H1 (cell line): ENCODE results near the gene OR4K5. TPM values are rescaled to one million over a fixed set of nuclear protein-coding genes. Genes with fewer than 3 reads are reported as not detected.

Experiments
- CTCF ChIA-PET: fragments of 300-600 bp; sonication (Branson Sonifier 250); formaldehyde crosslinking; loops from one replicate; lab custom pipeline; 2021; ENCODE audit not compliant: partially characterized antibody; lab: Charles Lee
- POLR2A ChIA-PET: fragments of 300-600 bp; sonication (Branson Sonifier 250); formaldehyde crosslinking; loops from one replicate; lab custom pipeline; 2021; ENCODE audit warnings: inconsistent platforms; ENCODE audit not compliant: partially characterized antibody; lab: Charles Lee
- DNase-seq, 2 experiments: peaks; one replicate each; pipeline versions ENCODE4 v3.0.0 to v3.0.0-alpha.2; 2010 to 2022; ENCODE audit warnings: low spot score in 2 of 2, low read depth in 1 of 2, mixed read lengths in 1 of 2
- FAIRE-seq: peaks from 2 replicates; lab custom pipeline; 2011; peaks lifted over from hg19 to GRCh38; lab: Jason Lieb, UNC
- H2AFZ ChIP-seq: 2 replicates; pipeline ENCODE4 v1.8.1; 2012; ENCODE audit warnings: low read length, inconsistent platforms
- H2AK5ac ChIP-seq: 2 replicates; pipeline ENCODE4 v1.6.1; 2013; ENCODE audit warnings: low read depth, low read length
- H2BK120ac ChIP-seq: replicated peaks from 2 replicates; pipeline ENCODE3; 2013; ENCODE audit warnings: low read depth, low read length, inconsistent platforms
- H2BK12ac ChIP-seq: 2 replicates; pipeline ENCODE4 v1.6.1; 2013; ENCODE audit warnings: low read depth, low read length
- H2BK15ac ChIP-seq: 2 replicates; pipeline ENCODE4 v1.6.1; 2013; ENCODE audit warnings: low read length
- H2BK20ac ChIP-seq: 2 replicates; pipeline ENCODE4 v1.6.1; 2013; ENCODE audit warnings: low read length
- H2BK5ac ChIP-seq: 2 replicates; pipeline ENCODE4 v1.6.1; 2013; ENCODE audit warnings: low read depth, low read length
- H3K14ac ChIP-seq: 2 replicates; pipeline ENCODE4 v1.6.1; 2013; ENCODE audit warnings: inconsistent platforms; ENCODE audit not compliant: insufficient read length
- H3K18ac ChIP-seq: 2 replicates; pipeline ENCODE4 v1.6.1; 2013; ENCODE audit warnings: low read length; ENCODE audit errors: extremely low read depth
- H3K23ac ChIP-seq: 2 replicates; pipeline ENCODE4 v1.6.1; 2013; ENCODE audit warnings: inconsistent platforms; ENCODE audit not compliant: insufficient read length
- H3K23me2 ChIP-seq: 2 replicates; pipeline ENCODE4 v1.6.1; 2013; ENCODE audit warnings: low read depth, low read length
- H3K27ac ChIP-seq: 2 replicates; pipeline ENCODE4 v1.6.1; 2011; ENCODE audit warnings: low read depth, low read length, inconsistent platforms
- H3K27me3 ChIP-seq, 4 experiments: replicated peaks in 1 of 4; 1 replicate in 1 of 4; 2 replicates in 3 of 4; pipeline versions ENCODE4 v1.6.1 to v1.8.1; 2011 to 2013; ENCODE audit warnings: low read length in 3 of 4, mild to moderate bottlenecking in 3 of 4, inconsistent platforms in 2 of 4, mixed read lengths in 2 of 4, moderate library complexity in 1 of 4; ENCODE audit not compliant: control insufficient read depth in 3 of 4, insufficient read depth in 3 of 4; ENCODE audit errors: extremely low read depth in 1 of 4
- H3K36me3 ChIP-seq, 4 experiments: 2 replicates each; pipeline versions ENCODE4 v1.6.1 to v1.8.1; 2011 to 2013; ENCODE audit warnings: mild to moderate bottlenecking in 4 of 4, low read length in 3 of 4, moderate library complexity in 2 of 4, control low read depth in 1 of 4, inconsistent platforms in 1 of 4; ENCODE audit not compliant: insufficient read depth in 4 of 4, control insufficient read depth in 2 of 4
- H3K4ac ChIP-seq: replicated peaks from 2 replicates; pipeline ENCODE3; 2013; ENCODE audit warnings: low read length, low read depth, mixed read lengths, inconsistent platforms; ENCODE audit not compliant: insufficient read length
- H3K4me1 ChIP-seq, 4 experiments: replicated peaks in 1 of 4; 1 replicate in 1 of 4; 2 replicates in 3 of 4; pipeline versions ENCODE4 v1.6.1 to v1.8.1; 2011 to 2013; ENCODE audit warnings: low read length in 3 of 4, inconsistent platforms in 2 of 4, mixed read lengths in 1 of 4; ENCODE audit not compliant: insufficient read depth in 4 of 4, control insufficient read depth in 3 of 4
- H3K4me2 ChIP-seq, 2 experiments: 2 replicates each; pipeline versions ENCODE4 v1.6.1 to v1.8.1; 2011 to 2013; ENCODE audit warnings: low read depth in 2 of 2, low read length in 2 of 2, control low read depth in 1 of 2, inconsistent platforms in 1 of 2, mild to moderate bottlenecking in 1 of 2; ENCODE audit not compliant: insufficient read depth in 1 of 2
- H3K4me3 ChIP-seq, 4 experiments: fragments of 200-600, 300-600 bp in 1 of 4; sonication (generic), shearing (Covaris generic), sonication (Bioruptor Twin) in 1 of 4; 2 replicates each; pipeline versions ENCODE4 v1.5.1 to v1.8.1; 2011 to 2016; ENCODE audit warnings: low read length in 4 of 4, low read depth in 3 of 4, control low read depth in 2 of 4, inconsistent platforms in 2 of 4, mild to moderate bottlenecking in 2 of 4, mixed read lengths in 1 of 4, moderate library complexity in 1 of 4; ENCODE audit not compliant: insufficient read depth in 2 of 4; ENCODE audit errors: extremely low read depth in 1 of 4
- H3K56ac ChIP-seq: replicated peaks from 2 replicates; pipeline ENCODE3; 2013; ENCODE audit warnings: low read depth, mild to moderate bottlenecking, mixed read lengths, low read length, inconsistent platforms; ENCODE audit not compliant: insufficient read length
- H3K79me1 ChIP-seq: 2 replicates; pipeline ENCODE4 v1.6.1; 2013; ENCODE audit warnings: low read depth, low read length, control low read depth
- H3K79me2 ChIP-seq, 2 experiments: 2 replicates each; pipeline versions ENCODE4 v1.6.1 to v1.8.1; 2012 to 2013; ENCODE audit warnings: low read length in 2 of 2, mild to moderate bottlenecking in 2 of 2, inconsistent platforms in 1 of 2; ENCODE audit not compliant: insufficient read depth in 2 of 2, control insufficient read depth in 1 of 2
- H3K9ac ChIP-seq, 4 experiments: replicated peaks in 1 of 4; 1 replicate in 1 of 4; 2 replicates in 3 of 4; pipeline versions ENCODE4 v1.6.1 to v1.8.1; 2011 to 2013; ENCODE audit warnings: low read depth in 3 of 4, low read length in 3 of 4, control low read depth in 2 of 4, mild to moderate bottlenecking in 2 of 4, moderate library complexity in 2 of 4, inconsistent platforms in 1 of 4; ENCODE audit errors: extremely low read depth in 1 of 4
- H3K9me3 ChIP-seq, 2 experiments: 2 replicates each; pipeline versions ENCODE4 v1.6.1 to v1.8.1; 2012 to 2013; ENCODE audit warnings: mild to moderate bottlenecking in 2 of 2, moderate library complexity in 2 of 2, control low read depth in 1 of 2, inconsistent platforms in 1 of 2, low read depth in 1 of 2, low read length in 1 of 2, mixed read lengths in 1 of 2; ENCODE audit not compliant: insufficient read depth in 2 of 2
- H4K20me1 ChIP-seq, 2 experiments: replicated peaks in 1 of 2; 2 replicates each; pipeline versions ENCODE3 to v1.8.1; 2011 to 2013; ENCODE audit warnings: inconsistent platforms in 2 of 2, low read length in 2 of 2, mild to moderate bottlenecking in 1 of 2; ENCODE audit not compliant: insufficient read depth in 2 of 2, control insufficient read depth in 1 of 2
- H4K5ac ChIP-seq: 2 replicates; pipeline ENCODE4 v1.6.1; 2013; ENCODE audit warnings: low read length, low read depth, mixed read lengths, inconsistent platforms; ENCODE audit not compliant: insufficient read length
- H4K8ac ChIP-seq: 2 replicates; pipeline ENCODE4 v1.8.0; 2013; ENCODE audit warnings: mild to moderate bottlenecking, moderate library complexity, low read length, inconsistent platforms; ENCODE audit not compliant: insufficient read depth; ENCODE audit errors: extremely low read depth
- H4K91ac ChIP-seq: replicated peaks from 2 replicates; pipeline ENCODE3; 2013; ENCODE audit warnings: low read length, mixed read lengths, inconsistent platforms; ENCODE audit not compliant: insufficient read length
- CHD1 ChIP-seq: IDR thresholded peaks from 2 replicates; pipeline ENCODE4 v1.6.1; 2012; ENCODE audit warnings: low read depth, low read length, improper control_type of control experiment
- HDAC2 ChIP-seq, 2 experiments: fragments of 300-600 bp in 1 of 2; sonication (generic) in 1 of 2; IDR thresholded peaks; 2 replicates each; pipeline ENCODE4 v1.6.1; 2011 to 2012; ENCODE audit warnings: low read depth in 2 of 2, low read length in 2 of 2, mild to moderate bottlenecking in 2 of 2, moderate library complexity in 2 of 2, borderline replicate concordance in 1 of 2, inconsistent platforms in 1 of 2
- NRF1 ChIP-seq: IDR thresholded peaks from 2 replicates; pipeline ENCODE4 v1.6.1; 2011; ENCODE audit warnings: mild to moderate bottlenecking, low read depth, low read length, improper control_type of control experiment
- TEAD4 ChIP-seq: IDR thresholded peaks from 2 replicates; pipeline ENCODE4 v1.6.1; 2012; ENCODE audit warnings: low read depth, low read length, inconsistent platforms, mixed read lengths
- USF2 ChIP-seq: IDR thresholded peaks from 2 replicates; pipeline ENCODE4 v1.6.1; 2011; ENCODE audit warnings: low read length, improper control_type of control experiment
- ZNF274 ChIP-seq: IDR thresholded peaks from 2 replicates; pipeline ENCODE4 v1.7.0; 2012; ENCODE audit warnings: low read length, borderline replicate concordance; ENCODE audit errors: extremely low read depth
- WGBS, 2 experiments: shearing (Covaris generic) in 1 of 2; methylation state at CpG; one replicate each; pipeline versions ENCODE4 v1.1.6 to v1.1.7; 2013 to 2015; ENCODE audit warnings: low lambda C conversion rate in 2 of 2, mixed read lengths in 2 of 2, inconsistent platforms in 1 of 2, low coverage in 1 of 2, missing lambda C conversion rate in 1 of 2; ENCODE audit not compliant: insufficient replicate concordance in 2 of 2, insufficient coverage in 1 of 2, insufficient read length in 1 of 2; ENCODE audit errors: extremely low coverage in 1 of 2, missing lambda C conversion rate in 1 of 2; 5-methylcytosine and 5-hydroxymethylcytosine counted together
- polyA plus RNA-seq, 7 experiments: library from polyadenylated mRNA; depleted of rRNA in 3 of 7; stranded (reverse) in 5 of 7; unstranded in 2 of 7; fragments of >200 nt in 5 of 7; fragments of 200-250 nt in 2 of 7; gene quantifications; 1 replicate in 5 of 7; 2 replicates in 1 of 7; 4 replicates in 1 of 7; pipeline versions ENCODE4 v1.2.1 to v1.2.3, GENCODE V29; 2011 to 2013; ENCODE audit warnings: missing spikeins in 2 of 7, mixed read lengths in 2 of 7
- total RNA-seq: library from RNA; stranded (reverse); fragmentation: NEBNext Ultra II Directional; extraction: Animal tissue kit (Norgen Biotek cat#: 25700); gene quantifications from 2 replicates; pipeline ENCODE4 v1.2.1, GENCODE V29; 2021

The OR4K5 gene
- total and polyA plus RNA-seq, 2 of the 8 experiments (the other 6 are each of a cell fraction or from before 2014, with no cell fraction given) = not detected

DNA sequence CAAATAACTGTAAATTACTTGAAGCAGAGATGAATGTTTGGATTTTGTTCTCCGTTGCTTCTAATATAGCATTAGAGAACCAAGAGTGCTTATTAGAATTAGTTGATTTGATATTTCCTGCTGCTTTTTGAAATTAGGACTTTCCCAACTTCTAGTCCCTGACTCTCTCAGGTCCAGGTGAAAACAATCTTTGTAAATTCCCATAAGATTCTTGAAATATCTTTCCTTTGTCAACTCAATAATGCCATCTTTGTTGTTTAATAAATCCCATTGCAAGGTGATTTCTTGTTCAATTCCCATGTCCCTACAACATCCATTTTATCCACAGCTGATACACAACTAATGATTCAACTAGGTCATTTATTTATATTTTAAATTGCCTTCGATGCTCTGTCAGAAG lies 45.6 kb upstream of the OR4K5 start, which contains the start of gene OR4K2:
TSS of gene OR4K2 (plus strand) at position 301 of the 400 bp plus-strand sequence. CDS start 1,126 bp downstream, outside the sequence.
- no peak within 1 kb of the TSS for H2BK12ac ChIP-seq
- no peak within 1 kb of the TSS for H2BK15ac ChIP-seq
- TF ChIP-seq CHD1 = no peak
- no peak for TF ChIP-seq USF2
- no peak for TF ChIP-seq NRF1
- no peak for TF ChIP-seq TEAD4
- no peak for TF ChIP-seq ZNF274
- no peak for TF ChIP-seq HDAC2 (IDR thresholded peaks at IDR 0.05; ENCODE audit: borderline replicate concordance in 1 of 2, low read depth in 2 of 2, low read length in 2 of 2)
- TF ChIP-seq, all 59 proteins: peak for 0
- ChIA-PET CTCF (no interaction called here), POLR2A (no interaction called here)
- Histone ChIP-seq H3K27me3 (no peaks in the 10 kb centered on the region), H3K27ac (no peak within 1 kb of the TSS), H4K91ac (no peak within 1 kb of the TSS), H2BK20ac (no peak within 1 kb of the TSS), H3K14ac (no peak within 1 kb of the TSS), H3K4me2 (no peak within 1 kb of the TSS), H4K8ac (no peak within 1 kb of the TSS), H2BK120ac (no peak within 1 kb of the TSS), H4K5ac (no peak within 1 kb of the TSS), H3K36me3 (no peaks in the 10 kb centered on the region), H2AFZ (no peak within 1 kb of the TSS), H3K18ac (no peak within 1 kb of the TSS), H3K56ac (no peak within 1 kb of the TSS), H3K4me3 (no peak within 1 kb of the TSS), H3K4ac (no peak within 1 kb of the TSS), H3K4me1 (no peaks in the 10 kb centered on the region), H3K9ac (no peak within 1 kb of the TSS), H4K20me1 (no peaks in the 10 kb centered on the region), H3K23ac (no peak within 1 kb of the TSS), H3K9me3 (peaks cover 39 to 47% of the 10 kb centered on the region in 2 experiments), H3K23me2 (no peaks in the 10 kb centered on the region), H2AK5ac (no peak within 1 kb of the TSS), H3K79me1 (no peaks in the 10 kb centered on the region), H3K79me2 (no peaks in the 10 kb centered on the region), H2BK5ac (no peak within 1 kb of the TSS)
- FAIRE-seq = no peak
- 81% methylated on average over 2 of the region's 2 CpGs; no CpG with 5 or more reads in 1 of the 2 experiments for WGBS, 2 experiments
- no peak for DNase-seq
